ENCODE measurements around the gene ZC3H7A. TPM values are rescaled to one million over a fixed set of nuclear protein-coding genes. Genes with fewer than 3 reads are reported as not detected.

Gene ZC3H7A
- total and polyA plus RNA-seq, 2 of the 13 experiments (the other 11 are each of a cell fraction or from before 2014, with no cell fraction given) = 29.2 to 36.8 TPM

DNA sequence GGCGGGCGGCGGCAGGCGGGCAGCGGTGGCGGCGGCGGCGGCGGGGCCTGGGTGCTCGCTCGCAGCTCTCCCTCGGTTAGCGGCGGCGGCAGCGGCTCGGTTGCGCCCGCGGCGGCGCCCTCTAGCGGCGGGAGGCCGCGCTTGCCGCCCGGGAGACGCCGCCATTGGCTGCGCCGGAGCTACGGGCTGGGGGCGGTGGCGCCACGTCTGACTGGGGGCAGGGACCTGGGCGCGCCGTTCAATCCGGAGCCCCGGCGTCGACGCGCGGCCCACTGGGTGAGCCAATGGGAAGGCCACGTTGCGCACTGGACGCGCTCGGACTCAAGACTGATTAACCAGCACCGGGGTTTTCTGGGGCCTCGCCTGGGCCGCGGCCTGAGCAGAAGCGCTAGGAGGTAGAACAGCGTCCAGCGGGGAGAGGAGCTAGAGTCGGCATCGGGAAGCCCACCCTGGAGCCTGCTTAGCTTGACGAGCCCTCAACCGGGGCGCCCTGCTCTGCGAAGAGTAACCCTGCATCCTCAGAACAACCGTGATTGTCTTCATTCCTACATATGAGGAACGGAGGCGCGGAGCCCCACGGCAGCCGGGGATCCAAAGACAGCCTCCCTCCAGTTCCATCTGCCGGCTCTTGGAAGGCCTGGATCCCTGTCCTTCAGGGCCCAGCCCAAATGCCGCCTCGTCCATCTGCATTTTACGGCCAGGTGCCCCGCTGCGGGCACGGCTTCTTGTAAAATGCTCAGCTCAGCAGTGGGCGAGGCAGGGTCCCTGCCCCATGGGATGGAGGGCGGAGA lies at the start of gene ZC3H7A (continued):
- TF ChIP-seq, protein P1, sequence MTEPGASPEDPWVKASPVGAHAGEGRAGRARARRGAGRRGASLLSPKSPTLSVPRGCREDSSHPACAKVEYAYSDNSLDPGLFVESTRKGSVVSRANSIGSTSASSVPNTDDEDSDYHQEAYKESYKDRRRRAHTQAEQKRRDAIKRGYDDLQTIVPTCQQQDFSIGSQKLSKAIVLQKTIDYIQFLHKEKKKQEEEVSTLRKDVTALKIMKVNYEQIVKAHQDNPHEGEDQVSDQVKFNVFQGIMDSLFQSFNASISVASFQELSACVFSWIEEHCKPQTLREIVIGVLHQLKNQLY (CRISPR knock-in tag; IDR thresholded peaks at IDR 0.05) = peak; percentile 46; the same call in 1 of the 2 replicates
- TF ChIP-seq, protein P2, sequence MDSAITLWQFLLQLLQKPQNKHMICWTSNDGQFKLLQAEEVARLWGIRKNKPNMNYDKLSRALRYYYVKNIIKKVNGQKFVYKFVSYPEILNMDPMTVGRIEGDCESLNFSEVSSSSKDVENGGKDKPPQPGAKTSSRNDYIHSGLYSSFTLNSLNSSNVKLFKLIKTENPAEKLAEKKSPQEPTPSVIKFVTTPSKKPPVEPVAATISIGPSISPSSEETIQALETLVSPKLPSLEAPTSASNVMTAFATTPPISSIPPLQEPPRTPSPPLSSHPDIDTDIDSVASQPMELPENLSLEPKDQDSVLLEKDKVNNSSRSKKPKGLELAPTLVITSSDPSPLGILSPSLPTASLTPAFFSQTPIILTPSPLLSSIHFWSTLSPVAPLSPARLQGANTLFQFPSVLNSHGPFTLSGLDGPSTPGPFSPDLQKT (CRISPR knock-in tag; IDR thresholded peaks at IDR 0.05; ENCODE audit: borderline replicate concordance) = peak; percentile 65; the same call in 1 of the 2 replicates
- TF ChIP-seq ZNF431 (CRISPR knock-in tag; IDR thresholded peaks at IDR 0.05; ENCODE audit: borderline replicate concordance, low read depth) (peak; percentile 90), DPF2 (CRISPR knock-in tag; IDR thresholded peaks at IDR 0.05; ENCODE audit: borderline replicate concordance, low read depth) (peak; percentile 63; the same call in 1 of the 2 replicates), NCOA2 (CRISPR knock-in tag; IDR thresholded peaks at IDR 0.05) (peak; percentile 82), SYNCRIP (IDR thresholded peaks at IDR 0.05; ENCODE audit: insufficient read depth, low read depth, low read length) (no peak), ZMAT3 (CRISPR knock-in tag; conservative IDR thresholded peaks at IDR 0.05) (peak; percentile 96), ZNF749 (CRISPR knock-in tag; IDR thresholded peaks at IDR 0.05; ENCODE audit: borderline replicate concordance) (peak; percentile 80; the same call in 1 of the 2 replicates), CHD4 (IDR thresholded peaks at IDR 0.05; ENCODE audit: borderline replicate concordance, low read length) (no peak), PITX1 (CRISPR knock-in tag; IDR thresholded peaks at IDR 0.05) (peak; percentile 86), FOSL1 (CRISPR knock-in tag; IDR thresholded peaks at IDR 0.05; ENCODE audit: borderline replicate concordance) (peak; percentile 55; the same call in 1 of the 2 replicates), NRL (CRISPR knock-in tag; IDR thresholded peaks at IDR 0.05; ENCODE audit: borderline replicate concordance) (peak; percentile 100), NFKBIZ (CRISPR knock-in tag; IDR thresholded peaks at IDR 0.05) (peak; percentile 90), ARHGAP35 (CRISPR knock-in tag; IDR thresholded peaks at IDR 0.05; ENCODE audit: borderline replicate concordance) (peak; percentile 88), NFIB (CRISPR knock-in tag; IDR thresholded peaks at IDR 0.05; ENCODE audit: borderline replicate concordance) (no peak), ZNF724P (CRISPR knock-in tag; IDR thresholded peaks at IDR 0.05; ENCODE audit: borderline replicate concordance) (no peak)
- TF ChIP-seq, protein P3, sequence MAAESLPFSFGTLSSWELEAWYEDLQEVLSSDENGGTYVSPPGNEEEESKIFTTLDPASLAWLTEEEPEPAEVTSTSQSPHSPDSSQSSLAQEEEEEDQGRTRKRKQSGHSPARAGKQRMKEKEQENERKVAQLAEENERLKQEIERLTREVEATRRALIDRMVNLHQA (CRISPR knock-in tag; IDR thresholded peaks at IDR 0.05) = peak; percentile 28; the same call in 1 of the 2 replicates
- TF ChIP-seq, protein P4, sequence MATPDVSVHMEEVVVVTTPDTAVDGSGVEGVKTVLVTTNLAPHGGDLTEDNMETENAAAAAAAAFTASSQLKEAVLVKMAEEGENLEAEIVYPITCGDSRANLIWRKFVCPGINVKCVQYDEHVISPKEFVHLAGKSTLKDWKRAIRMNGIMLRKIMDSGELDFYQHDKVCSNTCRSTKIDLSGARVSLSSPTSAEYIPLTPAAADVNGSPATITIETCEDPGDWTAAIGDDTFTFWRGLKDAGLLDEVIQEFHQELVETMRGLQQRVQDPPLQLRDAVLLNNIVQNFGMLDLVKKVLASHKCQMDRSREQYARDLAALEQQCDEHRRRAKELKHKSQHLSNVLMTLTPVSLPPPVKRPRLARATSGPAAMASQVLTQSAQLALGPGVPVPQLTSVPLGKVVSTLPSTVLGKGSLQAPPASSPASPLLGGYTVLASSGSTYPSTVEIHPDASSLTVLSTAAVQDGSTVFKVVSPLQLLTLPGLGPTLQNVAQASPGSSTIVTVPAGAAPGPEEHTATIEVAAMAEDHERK (CRISPR knock-in tag; IDR thresholded peaks at IDR 0.05; ENCODE audit: low read depth) = peak; percentile 58
- TF ChIP-seq, protein P5, sequence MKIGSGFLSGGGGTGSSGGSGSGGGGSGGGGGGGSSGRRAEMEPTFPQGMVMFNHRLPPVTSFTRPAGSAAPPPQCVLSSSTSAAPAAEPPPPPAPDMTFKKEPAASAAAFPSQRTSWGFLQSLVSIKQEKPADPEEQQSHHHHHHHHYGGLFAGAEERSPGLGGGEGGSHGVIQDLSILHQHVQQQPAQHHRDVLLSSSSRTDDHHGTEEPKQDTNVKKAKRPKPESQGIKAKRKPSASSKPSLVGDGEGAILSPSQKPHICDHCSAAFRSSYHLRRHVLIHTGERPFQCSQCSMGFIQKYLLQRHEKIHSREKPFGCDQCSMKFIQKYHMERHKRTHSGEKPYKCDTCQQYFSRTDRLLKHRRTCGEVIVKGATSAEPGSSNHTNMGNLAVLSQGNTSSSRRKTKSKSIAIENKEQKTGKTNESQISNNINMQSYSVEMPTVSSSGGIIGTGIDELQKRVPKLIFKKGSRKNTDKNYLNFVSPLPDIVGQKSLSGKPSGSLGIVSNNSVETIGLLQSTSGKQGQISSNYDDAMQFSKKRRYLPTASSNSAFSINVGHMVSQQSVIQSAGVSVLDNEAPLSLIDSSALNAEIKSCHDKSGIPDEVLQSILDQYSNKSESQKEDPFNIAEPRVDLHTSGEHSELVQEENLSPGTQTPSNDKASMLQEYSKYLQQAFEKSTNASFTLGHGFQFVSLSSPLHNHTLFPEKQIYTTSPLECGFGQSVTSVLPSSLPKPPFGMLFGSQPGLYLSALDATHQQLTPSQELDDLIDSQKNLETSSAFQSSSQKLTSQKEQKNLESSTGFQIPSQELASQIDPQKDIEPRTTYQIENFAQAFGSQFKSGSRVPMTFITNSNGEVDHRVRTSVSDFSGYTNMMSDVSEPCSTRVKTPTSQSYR (CRISPR knock-in tag; IDR thresholded peaks at IDR 0.05; ENCODE audit: borderline replicate concordance) = peak; percentile 78; the same call in 1 of the 2 replicates
- TF ChIP-seq, protein P6, sequence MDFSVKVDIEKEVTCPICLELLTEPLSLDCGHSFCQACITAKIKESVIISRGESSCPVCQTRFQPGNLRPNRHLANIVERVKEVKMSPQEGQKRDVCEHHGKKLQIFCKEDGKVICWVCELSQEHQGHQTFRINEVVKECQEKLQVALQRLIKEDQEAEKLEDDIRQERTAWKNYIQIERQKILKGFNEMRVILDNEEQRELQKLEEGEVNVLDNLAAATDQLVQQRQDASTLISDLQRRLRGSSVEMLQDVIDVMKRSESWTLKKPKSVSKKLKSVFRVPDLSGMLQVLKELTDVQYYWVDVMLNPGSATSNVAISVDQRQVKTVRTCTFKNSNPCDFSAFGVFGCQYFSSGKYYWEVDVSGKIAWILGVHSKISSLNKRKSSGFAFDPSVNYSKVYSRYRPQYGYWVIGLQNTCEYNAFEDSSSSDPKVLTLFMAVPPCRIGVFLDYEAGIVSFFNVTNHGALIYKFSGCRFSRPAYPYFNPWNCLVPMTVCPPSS (IDR thresholded peaks at IDR 0.05) = no peak

All from HepG2 (cell line).